ENCODE data around the gene FAM83C.

Gene FAM83C

DNA sequence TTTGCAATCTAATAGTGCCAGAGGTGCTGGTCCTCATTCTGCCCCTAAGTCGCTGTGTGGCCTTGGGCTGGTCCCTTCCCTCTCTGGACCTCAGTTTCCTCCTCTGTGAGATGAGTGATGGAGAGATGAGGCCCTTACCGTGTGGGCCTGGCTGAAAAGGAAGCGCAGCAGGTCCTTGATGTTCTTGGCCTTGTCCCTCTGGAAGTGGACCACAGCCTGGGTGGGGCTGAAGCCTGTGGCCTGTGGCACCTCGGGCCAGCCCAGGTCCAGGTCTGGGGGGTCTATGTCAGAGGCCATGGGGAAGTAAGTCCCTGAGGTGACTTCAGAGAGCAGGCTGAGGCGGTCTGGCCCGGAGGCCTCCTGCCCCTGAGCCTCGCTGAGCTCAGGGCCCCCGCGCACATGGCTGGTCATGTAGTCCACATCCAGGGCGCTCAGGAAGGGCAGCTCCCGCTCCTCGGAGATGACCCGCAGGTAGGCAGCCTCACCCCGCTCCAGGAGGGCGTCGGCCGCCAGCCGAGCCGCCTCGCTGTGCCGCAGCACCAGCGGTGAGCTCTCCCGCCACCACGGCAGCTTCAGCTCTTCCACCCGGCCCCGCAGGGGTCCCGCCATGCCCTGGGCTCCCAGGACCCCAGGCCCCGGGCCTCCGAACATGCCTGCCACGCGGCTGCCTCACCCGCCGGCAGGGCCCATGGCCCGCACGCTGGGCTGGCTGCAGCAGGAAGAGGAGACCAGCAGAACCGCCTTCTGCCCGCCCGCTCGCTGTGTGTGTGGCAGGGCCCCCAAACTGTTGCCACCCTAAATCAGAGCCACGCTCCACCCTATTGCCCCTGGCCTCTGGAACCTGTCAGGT, at the start of gene FAM83C:
Gene FAM83C, minus strand, starts transcription at position 772 of the 850 bp plus-strand sequence. Its CDS starts 121 bp downstream, at position 651.
- DNase-seq, result no peak

DNA sequence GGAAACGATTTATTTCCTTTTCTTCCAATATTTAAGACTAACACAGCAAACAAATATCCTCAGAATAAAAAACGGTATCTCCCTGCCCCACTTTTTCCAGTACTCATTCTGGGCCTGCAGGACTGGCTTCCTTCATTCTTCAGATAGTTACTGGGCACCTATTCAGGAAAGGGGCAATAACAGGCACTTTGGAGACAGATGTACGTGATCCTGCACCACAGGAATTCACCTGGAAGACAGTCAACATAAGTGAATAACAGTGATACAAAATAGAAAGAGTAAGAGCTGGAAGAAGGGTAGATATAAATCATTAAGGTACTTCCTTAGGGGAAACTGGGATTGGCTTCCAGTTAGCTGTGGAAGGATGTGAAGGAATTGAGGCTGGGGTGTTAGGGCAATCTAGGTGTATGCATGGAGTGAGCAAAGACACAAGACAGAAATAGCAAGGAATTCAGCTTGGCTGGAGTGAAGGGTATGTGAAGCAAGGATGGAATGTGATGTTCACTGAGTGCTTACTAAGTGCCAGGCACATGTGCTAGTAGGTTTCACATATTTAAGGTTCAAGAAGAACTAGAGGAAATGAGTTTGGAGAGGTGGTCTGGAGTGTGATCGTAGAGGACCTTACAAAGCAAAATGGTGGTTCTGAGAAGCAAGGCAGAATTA, 49.3 kb upstream of the FAM83C start:
- DNase-seq, result no peak

DNA sequence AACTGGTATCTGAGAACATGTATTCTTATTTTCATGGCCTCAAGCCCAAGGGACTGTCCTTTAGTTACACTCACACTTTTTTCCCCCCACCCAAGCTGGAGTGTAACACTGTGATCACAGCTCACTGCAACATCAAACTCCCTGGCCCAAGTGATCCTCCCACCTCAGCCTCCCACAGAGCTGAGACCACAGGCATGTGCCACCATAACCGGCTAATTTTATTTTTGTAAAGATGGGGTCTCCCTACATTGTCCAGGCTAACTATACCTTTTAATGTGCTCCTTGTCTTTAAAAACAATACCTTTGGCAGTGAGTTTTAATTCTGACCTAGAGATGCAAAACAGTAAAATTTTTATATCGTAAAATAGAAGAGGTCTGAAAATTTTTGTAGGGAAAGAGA, 48.2 kb upstream of the FAM83C start:
- no peak for DNase-seq

DNA sequence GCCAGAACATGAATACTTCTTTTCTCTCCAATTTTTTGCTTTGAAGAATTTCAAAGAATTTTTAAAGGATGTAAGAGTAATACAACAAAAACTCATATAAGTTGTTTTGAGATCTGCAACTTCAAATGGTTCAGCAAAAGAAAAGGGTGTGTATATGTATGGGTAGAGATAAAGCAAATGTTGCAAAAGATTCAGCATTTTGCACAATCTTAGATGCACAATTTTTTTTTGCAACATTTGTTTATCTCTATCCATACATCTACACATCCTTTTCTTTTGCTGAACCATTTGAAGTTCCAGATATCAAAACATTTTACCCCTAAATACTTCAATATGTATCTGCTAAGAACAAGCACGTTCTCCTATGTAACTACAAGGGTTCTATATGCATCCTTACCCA, 47.4 kb upstream of the FAM83C start:
- no peak for DNase-seq

DNA sequence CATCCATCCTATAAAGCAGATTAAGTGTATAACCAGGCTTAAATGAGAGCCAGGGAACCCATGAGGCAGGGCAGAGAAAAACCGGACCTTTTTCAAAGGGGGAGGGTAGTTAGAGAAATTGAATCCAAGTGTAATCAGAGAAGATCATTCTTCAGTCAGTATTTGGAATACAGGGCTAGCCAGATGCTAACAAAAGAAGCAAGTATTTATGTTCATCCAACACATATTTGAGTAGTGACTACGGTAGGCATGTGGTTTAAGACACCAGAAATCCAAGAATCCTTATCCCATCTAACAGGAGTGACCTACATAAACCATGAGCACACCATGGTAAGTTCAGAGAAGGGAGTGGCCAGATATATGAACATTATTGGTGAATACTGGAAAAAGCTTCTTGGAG, 46.8 kb upstream of the FAM83C start:
- DNase-seq, result no peak

DNA sequence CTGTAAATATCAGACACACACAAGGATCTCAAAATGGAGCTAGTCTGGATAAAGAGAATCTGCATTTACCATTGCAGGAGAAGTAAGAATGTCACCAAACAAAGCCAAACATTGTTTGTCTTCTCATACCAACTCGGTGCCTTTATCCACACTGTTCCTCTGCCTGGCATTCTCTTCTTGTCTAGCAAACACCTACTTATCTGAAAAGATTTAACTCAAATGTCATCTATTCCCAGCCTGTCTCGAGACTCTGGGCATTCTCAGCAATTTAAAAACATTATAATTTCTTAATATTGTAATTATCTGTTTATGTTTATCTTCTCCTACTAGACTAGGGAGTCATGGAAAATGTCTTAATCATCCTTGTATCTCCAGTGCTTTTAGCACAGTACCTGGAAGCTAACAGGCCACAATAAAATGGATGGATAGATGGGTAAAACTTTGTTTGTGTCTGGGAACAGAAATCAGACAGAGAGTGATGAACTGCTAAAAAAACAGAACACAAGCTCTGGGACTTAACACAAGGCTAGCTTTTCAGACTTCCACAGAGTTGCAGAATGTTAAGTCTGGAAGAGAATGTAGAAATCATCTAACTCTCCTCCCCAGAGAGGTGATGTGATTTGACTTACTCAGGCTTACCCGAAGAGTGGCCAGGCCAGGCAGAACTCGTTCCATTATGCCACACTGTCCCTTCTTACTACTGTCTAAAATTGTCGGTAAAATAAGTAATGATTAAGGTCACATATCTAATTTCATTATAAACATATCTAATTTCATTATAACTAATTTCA, 42.3 kb upstream of the FAM83C start:
- no peak for DNase-seq

DNA sequence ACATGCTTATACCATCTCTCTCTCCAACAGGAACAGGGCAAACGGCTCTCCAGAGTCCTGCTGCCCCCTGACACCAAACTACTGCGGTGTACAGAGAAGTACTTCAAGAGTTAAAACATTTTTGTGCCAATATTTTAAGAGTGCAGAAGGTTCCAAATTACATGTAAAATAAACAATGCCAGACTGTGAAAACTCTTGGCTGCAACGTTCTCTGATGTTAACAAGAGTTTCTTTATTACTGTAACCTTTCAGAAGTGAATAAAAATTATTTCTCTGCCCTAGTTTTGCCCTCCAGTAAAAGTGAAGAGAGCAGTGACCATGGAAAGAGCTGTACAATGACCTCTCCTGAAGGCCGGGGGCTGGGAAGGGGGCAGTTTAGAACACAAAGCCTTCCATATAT, 41.4 kb upstream of the FAM83C start:
- DNase-seq, result no peak

DNA sequence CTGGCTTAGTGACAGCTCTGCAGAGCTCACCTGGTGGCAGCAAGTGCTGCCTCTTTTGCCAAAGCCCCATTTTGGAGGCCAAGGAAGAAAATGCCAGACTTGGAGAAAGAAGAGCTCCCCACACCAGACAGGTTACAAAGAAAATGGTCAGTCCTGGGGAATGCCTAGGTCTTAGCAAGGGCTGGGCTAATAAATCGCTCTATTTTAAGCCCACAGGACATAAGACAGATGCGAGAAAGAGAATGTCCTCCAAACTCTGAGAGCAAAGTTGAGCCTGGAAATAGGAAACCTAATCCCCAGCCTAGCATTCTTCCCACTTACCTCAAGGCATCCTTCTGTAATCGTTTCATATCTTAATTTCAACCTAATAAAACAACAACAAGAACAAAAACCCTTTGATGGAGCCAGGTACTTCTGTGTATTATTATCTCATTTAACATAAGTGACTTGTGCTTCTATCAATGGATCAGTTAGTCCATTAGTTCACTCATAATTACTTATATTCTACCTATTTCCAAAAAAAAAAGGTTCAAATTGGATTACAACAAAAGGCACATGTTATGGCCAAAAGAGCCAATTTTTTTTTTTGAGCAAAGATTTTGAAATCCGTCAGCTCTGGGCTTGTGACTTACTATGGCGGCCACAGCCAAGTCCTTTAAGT, 40.4 kb upstream of the FAM83C start:
- DNase-seq, result no peak

DNA sequence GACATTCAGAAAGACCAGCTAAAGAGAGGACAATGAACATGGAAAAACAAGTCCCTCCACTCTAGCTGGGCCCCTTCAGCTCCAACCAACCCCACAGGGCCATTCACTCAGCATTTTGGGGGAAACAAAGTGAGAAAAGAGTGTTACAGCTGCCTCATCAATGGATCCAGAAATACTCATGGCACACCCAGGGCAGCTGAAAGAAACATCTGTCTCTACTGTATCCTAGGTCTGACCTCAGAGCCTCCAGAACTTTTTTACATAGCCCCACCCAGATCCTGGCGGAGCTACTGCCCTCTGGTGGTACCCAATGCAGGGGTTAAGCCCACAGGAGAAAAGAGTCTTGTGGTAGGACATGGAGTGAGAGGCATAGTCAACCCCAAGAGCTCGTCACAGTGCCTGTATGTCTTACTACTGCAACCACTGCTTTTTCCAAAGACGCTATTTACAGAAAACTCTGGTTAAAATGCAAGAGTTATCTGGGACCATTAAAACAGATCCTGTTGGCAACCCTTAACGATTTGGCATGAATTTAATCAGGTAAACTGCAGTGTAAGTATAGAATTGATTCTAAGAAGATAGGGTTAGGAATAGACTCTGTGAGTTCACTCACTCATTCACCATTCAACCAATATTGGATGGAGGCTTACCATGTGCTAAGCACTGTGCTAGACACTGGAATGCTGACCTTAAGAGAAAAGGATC, 37.4 kb upstream of the FAM83C start:
- peak; percentile 14 for DNase-seq

DNA sequence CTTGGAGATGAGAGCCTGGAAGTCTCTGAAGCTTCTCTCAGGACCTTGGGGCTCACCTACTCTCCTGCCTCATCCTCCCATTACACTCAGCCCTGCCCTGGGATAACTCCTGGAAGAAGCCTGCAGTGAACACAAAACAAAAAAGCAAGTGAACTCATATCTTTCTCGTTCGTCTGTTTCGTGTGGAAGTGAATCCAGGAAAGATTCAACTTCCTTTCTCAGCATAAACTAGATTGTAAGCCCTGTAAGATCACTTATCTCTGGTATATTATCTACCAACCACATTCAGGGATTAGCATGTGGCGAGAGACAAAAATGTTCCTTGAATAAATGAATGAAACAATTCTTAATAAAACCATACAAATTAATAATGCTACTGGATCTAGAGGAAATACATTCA, 36.5 kb upstream of the FAM83C start:
- DNase-seq, result no peak

DNA sequence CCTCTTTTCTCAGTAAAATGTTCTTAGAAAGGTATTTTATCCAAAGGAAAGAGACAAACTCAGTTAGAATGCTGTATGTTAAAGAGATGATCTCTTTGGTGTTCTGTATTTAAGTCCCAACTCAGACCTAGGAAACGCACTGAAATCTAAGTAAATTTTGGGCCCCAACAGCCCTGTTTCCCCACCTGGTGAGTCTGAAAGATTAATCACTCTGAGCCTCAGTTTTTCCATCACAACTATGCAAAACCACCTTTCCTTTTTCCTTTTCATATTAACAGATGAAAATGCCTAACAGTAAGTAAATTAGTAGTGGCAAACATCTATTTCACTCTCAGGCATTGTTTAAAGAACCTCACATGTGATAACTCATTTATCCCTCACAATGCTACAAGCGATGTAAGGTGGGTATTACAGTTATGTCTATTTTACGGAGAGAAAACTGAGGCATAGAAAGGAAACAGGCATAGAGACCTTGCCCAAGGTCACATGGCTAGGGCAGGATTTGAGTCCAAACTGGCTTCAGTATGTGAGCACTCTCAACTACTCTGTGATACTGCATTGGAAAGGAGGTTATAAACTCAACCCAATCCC, 36.0 kb upstream of the FAM83C start:
- no peak for DNase-seq

DNA sequence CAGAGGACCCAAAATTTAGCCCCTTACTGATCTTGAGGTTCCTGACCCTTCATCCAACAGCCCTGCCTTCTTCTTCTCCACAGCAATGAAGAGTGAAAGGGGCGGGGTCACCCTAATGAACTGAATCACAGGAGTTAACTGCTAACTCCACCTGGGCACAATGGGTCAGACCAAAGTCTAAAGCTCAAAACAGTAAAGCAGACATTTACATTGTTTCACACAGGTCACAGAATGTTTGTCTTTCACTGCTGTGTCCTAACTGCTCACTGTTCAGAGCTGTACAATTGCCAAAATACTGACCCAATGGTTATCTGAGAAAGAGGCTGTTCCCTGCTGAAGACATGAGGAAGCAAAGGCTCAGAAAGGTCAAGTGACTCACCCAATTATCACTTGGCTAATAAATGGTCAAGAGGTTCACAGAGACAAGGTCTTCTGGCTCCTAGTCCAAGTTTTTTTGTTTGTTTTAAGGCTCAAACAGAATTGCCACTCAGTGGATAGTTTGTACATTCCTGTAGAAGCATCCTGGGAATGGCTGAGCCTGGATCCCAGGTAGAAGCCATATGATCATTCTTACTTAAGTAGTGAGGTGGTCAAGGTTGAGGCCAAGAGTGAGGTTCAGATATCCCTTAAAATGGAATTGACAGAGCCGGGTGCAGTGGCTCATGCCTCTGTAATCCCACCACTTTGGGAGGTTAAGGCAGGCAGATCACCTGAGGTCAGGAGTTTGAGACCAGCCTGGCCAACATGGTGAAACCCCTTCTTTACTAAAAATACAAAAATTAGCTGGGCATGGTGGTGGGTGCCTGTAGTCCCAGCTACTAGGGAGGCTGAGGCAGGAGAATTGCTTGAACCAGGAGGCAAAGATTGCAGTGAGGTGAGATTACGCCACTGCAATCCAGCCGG, 35.1 kb upstream of the FAM83C start:
- DNase-seq, result no peak

DNA sequence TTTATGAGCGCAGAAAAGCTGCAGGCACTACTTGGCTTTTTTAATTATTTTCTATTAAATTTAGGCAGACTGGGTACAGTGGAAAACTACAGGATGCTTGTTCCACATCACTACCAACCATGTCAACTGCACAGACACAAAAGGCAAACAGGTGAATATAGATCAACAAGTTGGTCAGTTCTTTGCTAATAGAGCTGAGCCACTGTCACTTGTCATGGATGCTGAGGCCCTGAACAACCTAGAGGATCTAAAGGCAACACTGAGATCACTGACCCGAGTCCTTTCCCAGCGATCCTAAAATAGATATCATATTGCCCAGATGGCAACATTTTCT, 34.5 kb upstream of the FAM83C start:
- no peak for DNase-seq

DNA sequence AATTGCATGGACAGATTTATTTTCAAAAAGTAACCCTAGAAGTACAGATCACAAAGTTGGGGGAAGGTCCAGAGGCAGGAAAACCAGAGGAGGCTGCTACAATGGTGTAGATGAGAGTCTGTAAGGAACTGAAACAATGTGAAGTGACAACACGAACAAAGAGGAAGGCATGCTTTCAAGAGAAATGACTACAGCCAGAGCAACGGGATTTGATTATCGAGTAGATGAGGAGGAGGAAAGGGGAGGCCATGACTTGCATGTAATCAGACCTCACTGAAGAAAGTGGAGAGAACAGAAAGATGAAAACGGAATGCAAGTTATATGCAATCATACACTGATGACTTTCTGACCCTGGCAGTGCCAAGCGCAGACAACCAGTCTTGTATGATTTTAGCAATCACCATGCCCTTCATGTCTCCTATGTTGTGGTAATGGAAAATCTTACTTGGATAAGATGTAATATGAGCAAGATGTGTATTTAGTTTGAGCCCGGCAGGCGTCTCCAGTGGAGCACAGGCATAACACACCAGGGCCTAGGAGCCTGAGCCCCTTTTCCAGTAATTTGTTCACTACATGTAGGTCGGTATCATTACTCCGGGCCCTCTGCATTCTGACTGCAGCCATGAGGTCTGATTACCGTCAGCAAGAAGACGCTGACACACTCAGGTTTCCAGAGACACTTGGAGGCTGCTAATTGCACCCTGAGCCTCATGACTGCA, 34.0 kb upstream of the FAM83C start:
- DNase-seq, result no peak

DNA sequence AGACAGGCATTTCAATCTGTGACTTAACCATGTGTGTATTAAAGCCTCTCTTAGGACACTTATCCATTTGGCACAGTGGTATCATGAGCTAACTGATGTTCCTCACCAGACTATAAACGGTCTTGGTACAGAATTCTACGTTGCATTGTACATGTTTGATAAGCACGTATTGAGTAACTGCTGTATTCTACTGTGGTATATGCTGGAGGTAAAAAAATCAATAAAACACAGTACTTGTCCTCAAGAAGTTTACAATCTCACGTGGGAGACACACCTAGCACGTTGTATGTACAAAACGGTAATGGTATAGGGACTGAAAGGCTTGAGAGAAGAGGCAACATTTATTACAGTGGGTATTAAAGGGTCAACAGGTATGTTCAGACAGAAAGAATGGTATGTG, 33.2 kb upstream of the FAM83C start:
- DNase-seq, result no peak

DNA sequence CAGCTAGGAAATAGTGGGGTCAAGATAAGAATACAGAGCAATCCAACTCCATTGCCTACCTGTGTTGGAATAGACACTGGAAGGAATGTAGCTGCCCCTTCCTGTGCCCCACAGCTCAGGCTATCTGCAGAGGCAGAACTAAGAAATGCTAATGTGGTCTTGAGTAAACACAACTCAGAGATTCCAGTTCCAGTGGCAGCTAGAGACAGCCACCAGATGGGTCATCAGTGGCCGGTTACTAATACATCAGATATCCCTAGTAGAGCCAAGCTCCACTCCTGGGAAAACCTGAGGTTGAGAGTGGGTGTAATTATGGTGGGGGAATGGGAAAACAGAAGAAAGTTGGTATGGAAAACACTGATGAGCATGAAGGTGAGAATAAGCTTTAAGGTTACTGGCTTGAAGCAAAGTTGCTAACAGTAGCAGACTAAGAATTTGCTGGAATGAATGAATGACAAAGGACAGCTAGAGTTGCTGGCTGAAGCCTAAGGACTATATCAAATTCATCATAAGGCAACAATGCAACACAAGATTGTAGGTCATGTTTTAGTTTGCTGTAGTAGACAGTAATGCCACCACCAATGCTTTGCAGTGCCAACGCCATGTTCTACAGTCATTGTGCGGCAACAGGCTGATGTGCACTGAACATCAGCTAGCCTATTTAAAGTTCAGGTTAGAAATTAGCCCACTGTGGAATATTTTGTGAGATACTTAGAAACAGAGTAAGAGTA, 28.3 kb upstream of the FAM83C start:
- no peak for DNase-seq

DNA sequence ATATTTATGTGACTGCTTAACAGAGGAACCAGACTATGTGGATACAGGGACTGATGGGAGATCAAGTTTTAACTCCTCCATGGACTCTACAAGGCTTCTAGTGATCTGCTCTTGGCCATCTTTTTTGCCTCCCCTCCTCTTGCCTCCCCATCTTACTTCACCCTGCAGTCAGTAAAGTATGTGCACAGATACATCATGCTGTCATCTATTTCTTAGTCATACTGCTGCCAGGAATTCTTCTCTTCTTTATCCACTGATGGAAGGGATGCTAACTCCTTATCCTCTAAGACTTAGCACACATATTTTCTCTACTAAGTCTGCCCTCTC, 27.6 kb upstream of the FAM83C start:
- no peak for DNase-seq

DNA sequence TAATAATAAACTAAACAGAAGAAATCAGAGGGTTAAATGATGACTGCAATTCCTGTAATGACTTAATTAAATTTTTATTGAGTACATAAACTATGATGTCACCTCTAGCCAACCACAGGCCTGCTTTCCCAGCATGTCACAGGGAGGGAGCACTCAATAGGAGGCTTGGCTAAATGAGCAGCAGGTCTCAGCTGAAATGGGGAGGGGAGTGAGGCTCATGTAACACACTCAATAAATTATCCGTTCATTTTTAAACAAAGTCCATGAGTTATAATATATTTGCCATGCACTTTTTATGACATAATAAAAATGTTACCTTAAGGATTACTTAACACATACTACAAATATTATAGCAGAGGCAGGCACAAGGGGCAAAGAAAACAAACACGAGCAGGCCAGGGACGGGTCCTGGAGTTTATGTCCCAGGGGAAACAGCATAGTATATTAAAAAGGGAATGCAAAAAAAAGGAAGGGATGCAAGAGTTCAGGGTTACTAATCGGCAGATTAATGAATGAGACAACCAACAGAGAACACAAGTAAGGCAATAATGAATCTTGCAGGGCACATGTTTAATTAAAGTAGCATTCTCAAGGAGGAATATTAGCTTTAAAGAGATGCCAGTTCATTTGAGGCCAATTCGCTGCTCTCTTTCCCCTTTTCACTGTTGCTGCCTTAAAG, 27.1 kb upstream of the FAM83C start:
- no peak for DNase-seq

DNA sequence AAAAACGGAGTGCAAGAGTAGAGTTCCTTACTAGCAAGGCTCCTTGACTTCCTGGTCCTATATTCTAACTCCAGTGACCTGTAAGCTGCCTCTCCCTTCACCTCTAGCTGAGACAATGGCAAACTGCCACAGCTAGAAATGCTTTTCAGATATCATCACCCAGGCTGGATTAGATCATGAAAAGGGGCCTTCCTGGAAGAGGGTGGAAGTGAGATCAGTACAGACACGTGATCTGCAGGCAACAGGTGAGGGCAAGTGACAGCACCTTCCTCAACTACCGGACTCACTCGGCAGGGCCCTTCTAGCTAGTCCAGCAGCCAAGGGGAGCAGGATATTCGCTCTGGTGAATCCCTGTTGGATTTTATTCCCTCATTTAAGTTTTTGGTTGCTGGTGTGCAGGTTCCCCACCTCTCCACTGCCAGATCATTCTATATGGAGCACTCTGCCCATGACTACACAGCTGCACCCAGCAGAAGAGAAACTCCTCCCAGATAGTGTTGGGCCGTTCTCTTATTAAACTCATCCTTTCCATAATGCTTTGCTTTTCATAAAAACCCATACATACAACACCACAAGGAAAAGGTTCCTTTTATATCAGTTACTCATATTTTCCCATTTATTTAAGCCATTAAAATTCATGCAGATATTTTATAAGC, 26.4 kb upstream of the FAM83C start:
- no peak for DNase-seq
